NCI-H345 (cell line): ENCODE results near the gene JPT1.
"Not testable (repeated sequence)": the region's sequence is repeated elsewhere in the genome, so short reads cannot be mapped to it uniquely, and the experiment has no call there.

Experiments used
- DNase-seq: peaks from one replicate; lab custom pipeline; 2025; lab: John Stamatoyannopoulos, UW

Gene JPT1

DNA sequence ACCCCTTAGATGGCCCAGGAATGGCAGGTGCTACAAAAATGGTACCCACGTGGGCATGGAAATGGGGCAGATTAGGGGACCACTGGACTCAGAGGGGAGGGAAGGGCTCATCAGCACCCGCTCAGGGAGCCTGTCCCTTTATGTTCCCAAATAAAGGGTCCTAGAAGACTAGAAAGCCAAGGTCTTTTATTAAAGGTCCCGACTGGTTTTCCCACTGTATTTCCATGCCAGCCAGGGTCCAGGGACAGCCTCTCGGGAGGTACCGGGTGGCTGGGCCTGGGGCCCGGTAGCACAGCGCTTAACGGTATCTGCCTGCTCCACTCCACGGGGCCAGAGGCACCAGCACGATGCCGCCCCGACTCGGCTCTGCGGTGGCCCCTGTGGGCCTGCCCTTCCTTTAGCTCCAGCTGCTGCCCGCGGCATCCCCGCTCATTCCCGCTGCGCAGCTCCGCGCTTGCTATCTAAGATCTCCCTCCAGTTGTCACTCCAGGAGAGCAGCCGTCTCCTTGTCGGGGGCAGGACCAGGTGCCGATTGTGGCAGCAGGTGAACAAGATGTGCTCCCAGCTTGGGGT, 24.2 kb downstream of the JPT1 start:
- DNase-seq = no peak

DNA sequence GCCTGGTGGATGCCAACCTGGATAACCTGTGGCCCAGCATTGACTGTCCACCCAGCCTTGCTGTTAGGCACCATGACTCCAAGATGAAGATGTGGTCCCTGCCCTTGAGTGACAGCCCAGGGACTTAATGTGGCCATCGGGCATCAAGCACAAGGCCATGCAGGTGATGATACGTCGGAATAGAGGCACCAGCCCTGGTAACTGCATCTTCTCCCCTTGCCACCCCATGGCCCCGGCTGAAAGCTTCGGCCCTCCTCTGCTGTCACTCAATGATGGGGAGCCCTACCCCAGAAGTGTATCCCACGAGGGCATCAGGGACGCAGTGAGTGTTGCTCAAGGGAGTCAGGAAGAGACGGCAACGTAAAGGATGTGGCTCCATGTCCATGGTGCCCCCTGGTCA, 24.7 kb downstream of the JPT1 start:
- DNase-seq = no peak

DNA sequence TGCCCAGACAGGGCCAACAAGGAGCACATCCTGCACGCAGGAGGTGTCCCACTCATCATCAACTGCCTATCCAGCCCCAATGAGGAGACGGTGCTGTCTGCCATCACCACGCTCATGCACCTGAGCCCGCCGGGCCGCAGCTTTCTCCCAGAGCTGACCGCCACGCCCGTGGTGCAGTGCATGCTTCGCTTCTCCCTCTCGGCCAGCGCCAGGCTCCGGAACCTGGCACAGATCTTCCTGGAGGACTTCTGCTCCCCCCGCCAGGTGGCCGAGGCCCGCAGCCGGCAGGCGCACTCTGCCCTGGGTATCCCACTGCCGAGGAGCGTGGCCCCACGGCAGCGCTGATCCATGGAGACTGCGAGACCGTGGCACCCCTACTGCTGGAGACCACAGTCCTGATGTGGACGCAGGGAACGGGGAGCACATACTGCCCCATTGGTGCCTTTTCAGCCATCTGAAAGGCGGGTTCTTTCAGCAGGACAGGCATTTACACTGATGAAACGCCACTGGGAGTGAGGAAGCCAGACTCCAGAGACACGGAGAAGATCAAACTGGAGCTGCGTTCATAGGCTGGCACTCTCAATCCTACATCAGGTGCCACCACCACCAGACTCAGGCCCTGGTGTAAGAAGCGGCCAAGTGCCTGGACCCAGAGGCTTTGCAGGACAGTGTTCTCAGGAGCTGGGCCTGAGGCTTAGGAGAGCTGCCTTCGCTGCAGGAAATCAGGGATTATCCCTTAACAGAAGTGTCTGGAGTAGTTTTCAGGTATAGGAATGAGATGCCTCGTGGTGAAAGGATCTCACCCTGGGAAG, 25.4 kb downstream of the JPT1 start:
- no peak for DNase-seq

DNA sequence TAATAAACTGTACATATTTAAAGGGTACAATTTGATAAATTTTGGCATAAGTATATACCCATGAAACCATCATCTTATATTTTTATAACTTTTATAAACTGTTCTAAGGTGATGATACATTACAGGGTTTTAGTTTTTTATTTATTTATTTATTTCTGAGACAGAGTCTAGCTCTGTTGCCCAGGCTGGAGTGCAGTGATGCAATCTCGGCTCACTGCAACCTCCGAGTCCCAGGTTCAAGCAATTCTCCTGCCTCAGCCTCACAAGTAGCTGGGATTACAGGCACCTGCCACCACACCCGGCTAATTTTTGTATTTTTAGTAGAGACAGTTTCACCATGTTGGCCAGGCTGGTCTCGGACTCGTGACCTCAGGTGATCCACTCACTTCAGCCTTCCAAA, 26.4 kb downstream of the JPT1 start:
- DNase-seq = not testable (repeated sequence)

DNA sequence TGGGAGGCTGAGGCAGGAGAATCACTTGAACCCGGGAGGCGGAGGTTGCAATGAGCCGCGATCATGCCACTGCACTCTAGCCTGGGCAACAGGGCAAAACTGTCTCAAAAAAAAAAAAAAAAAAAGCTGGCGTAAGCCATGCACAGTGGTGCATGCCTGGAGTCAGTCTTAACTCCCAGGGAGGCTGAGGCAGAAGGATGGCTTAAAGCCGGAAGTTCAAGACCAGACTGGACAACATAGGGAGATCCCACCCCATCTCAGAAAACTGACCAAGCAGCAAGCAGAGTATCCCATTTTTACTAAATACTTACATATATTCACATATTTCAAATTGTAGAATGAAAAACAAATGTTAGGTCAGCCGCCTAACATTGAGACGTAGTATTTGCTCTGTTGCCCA, 27.4 kb downstream of the JPT1 start:
- no peak for DNase-seq

DNA sequence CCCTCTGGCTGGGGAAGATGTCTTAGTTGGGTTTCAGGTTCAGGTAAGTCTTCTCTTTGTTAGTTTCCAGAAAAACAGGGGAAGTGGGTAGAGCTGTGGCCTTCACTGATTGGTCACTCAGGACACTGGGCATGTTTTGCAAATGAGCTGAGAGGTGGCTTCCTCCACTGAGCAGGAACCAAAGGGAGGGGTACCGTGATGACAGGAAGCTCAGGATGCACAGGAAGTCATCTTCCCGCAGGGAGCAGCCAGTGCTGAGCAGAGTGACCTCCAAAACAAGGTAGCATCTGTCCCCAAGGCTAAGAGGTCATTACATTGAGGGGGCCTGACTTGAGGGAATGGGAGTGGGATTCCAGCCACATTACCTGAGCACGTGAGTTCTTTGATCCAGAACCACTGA, 28.3 kb downstream of the JPT1 start:
- DNase-seq = no peak

DNA sequence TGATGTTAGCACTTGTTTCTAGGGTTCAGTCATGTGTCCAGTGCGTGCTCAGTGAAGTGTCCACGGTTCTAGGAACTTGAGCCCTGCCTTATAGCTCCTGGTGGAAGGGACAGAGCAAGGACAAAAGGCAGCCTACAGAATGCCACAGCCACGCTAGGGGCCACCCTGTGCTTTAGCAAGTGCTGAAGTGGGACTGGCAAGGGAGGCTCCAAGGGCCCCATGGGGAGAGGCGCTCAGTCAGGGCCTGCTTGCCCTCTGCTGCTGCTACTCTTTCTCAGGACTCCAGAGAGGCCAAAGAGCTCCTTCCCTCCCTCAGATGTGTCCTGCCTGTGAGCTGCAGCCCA, 29.5 kb downstream of the JPT1 start:
- DNase-seq = no peak

DNA sequence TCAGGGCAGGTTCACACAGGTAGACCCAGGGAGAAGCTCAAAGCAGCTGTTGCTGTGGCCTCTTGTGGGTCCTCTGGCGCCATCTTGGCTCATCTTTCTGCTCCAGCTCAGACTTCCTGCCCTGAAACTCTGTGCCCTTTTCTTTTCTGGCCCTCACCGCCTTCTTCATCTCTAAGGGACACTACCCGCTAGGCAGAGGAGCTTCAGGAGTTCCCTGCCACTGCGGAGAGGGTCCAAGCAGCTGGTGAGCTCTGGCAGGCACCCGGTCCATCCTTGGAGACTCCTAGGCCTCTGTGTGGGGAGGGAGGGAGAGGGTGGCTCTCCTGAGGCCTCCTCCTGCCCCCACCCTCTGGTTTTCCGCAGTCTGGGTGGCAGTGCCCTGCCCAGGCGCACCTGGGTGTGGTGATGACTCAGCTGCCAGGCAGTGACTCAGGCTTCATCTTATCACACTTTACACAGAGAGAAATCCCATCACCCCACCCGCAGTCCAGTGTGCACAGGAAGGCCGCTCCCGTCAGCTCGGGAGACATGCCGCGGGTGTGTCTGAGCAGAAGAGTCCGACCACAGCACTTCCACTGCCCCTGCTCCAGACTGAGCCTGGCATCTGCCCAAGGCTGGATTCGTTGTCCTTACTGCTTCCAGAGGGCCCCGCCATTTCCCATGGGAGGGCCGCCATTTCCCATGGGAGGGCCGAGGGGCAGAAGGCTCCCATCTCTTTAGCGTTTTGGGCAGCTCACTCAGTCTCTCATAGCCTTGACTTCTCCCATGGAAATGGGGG, 30.1 kb downstream of the JPT1 start:
- DNase-seq = peak; percentile 27

DNA sequence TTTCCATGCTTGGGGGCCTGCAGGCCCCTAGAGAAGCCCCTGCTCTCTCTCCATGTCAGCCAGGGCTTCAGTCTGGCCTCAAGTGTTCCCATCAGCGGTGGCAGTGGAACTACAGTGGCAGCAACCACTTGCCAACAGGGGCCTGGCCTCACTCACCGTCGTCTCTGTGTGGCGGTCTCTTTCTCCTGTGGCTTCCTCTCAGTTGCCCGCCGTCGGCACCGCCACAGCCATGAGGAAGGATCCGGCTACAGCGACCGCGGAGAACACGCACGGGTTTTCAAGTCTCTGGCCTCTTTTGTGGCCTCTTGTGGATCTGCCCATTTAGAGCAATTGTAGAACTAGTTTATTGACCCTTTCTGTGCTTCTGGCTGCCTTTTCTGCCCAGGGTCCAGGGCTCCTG, 36.0 kb downstream of the JPT1 start:
- DNase-seq = no peak

DNA sequence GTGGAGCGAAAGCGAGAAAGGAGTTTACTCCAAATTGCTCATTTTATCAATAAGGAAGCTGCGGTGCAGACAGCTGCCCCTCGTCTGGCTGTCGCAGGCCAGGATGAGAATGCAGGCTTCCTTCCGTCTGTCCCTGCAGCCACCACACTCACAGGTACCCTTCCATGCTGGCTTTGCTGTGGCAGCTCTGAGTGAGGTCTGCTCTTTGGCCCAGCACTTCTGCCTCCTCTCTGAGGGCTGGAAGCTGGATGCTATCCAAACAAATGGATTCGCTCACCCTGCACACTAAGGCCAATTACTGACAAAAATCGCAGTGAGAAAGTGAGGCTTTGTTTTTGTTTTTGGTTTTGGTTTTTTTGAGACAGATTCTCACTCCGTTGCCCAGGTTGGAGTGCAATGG, 37.6 kb downstream of the JPT1 start:
- no peak for DNase-seq

DNA sequence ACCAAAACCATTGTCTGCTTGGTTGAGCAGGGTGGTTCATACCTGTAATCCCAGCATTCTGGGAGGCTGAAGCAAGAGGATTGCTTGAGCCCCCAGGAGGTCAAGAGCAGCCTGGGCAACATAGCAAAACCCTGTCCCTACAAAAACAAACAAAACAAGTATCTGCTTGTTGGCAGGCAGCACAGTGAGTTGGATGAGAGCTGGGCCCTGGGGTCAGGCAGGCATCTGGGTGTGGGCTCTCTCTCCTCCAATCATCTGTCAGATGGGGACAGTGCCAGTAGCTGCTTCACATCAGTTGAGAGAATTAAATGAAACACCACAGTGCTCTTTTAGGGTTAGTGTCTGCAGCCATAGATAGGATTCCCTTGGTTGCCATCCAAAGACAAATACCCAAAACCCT, 38.8 kb downstream of the JPT1 start:
- no peak for DNase-seq

DNA sequence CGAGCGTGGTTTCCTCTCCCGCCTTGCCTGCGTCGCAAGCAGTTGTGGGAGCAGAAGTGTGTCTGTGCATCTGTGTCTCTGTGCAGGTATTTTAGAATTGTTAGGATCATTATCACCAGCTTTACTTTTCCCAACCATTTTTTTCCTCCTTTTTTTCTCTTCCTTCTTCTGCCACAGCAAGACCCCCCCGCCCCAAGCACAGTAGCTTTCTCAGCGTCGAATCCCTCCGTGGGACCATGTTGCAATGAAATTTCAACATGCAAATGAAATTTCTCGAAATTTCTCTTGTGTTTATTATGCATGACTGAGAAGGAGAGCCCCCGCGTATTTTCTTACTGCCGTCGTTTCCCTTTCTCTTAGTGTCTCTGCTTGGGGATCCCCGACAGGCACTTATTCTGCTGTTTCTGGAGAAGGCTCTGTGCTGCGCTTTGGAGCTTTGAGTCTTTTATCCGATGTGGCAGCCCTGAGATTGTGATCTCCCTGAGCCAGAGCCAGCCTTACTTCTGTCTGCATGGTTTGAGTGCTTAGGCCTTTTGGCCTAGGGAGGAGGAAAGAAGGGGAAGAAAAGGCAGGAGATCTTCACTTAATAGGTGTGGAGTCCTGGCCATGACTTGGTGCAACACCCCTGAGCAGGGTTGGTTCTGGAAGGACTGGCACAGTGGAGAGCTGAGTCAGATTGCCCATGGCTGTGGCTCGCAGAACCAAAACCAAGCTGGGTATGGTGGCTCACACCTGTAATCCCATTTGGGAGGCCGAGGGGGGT, 39.6 kb downstream of the JPT1 start:
- no peak for DNase-seq

DNA sequence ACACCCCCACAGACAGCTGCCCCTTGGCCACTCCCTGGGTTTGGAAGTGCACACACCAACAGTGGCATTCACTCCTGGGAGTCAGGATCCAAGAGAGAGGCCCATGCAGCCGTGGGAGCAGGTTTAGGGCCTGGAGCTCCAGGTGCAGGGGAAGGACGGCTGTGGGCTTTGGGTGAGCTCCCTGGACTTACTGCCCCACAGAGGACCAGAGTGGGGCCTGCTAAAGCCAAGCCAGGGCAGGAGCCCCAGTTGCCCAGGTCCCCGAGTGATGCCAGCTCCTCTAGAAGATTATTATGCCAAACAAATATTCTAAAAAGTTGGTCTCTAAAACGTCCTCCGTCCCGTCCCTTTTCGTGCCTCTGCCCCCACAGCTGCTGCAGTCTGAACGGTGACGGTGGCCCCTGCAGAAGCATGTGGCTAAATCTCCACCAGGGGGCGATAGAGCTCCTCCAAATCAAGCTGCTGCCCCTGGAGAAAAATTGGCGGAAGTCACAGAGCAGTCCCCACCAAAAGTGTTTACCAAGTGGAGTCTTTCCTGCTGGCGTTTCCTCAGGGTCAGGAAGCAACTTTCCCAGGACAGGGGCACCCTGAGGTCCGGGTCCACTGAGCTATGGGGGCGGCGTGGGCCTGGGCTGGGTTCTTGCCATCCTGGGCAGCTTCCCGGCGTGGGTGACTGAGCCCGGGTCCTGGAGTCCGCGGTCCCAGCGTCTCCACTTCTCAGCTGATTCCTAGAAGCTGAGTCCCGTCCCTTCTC, 40.3 kb downstream of the JPT1 start:
- DNase-seq = peak; percentile 88

DNA sequence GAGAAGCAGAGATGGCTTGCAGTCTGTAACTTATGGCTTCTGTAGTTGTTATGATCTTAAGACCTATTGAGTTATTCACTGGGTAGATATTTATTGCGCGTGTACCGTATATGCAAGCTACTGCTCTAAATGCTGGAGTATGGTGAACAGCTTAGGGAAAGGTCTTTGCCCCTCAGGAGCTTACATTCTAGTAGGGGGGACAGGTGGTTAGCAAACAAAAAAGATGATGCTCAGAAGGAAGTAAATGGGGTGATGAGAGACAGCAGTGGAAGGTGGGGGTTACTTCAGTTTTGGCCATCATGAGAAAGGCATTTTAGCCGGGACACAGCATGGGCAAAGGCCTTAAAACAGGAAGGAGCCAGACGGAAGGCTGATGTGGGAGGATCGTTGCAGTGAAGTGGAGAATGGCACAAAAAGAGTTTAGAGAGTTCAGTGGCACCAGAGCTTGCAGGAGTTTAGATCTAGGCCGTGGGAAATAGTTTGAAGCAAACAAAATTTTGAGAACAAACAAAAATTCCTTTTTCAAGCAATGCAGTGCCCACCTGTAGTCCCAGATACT, 42.5 kb downstream of the JPT1 start:
- DNase-seq = no peak

DNA sequence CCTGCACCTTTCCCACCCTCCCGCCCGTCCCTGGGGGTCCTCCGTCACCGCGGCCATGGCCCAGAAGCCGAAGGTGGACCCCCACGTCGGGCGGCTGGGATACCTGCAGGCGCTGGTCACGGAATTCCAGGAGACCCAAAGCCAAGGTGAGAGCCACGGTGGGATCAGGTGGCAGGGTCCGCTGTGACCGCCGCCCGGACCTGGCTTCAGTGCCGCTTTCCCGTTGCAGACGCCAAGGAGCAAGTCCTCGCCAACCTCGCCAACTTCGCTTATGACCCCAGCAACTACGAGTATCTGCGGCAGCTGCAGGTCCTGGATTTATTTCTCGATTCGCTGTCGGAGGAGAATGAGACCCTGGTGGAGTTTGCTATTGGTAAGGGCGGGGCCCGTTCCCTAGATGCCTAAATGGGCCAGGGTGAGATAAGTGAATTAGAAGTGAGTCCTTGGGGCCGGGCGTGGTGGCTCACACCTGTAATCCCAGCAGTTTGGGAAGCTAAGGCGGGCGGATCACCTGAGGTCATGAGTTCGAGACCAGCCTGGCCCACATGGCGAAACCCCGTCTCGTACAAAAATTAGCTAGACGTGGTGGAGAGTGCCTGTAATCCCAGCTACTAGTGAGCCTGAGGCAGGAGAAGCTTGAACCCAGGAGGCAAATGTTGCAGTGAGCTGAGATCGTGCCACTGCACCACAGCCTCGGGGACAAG, 43.9 kb downstream of the JPT1 start:
- no peak for DNase-seq

DNA sequence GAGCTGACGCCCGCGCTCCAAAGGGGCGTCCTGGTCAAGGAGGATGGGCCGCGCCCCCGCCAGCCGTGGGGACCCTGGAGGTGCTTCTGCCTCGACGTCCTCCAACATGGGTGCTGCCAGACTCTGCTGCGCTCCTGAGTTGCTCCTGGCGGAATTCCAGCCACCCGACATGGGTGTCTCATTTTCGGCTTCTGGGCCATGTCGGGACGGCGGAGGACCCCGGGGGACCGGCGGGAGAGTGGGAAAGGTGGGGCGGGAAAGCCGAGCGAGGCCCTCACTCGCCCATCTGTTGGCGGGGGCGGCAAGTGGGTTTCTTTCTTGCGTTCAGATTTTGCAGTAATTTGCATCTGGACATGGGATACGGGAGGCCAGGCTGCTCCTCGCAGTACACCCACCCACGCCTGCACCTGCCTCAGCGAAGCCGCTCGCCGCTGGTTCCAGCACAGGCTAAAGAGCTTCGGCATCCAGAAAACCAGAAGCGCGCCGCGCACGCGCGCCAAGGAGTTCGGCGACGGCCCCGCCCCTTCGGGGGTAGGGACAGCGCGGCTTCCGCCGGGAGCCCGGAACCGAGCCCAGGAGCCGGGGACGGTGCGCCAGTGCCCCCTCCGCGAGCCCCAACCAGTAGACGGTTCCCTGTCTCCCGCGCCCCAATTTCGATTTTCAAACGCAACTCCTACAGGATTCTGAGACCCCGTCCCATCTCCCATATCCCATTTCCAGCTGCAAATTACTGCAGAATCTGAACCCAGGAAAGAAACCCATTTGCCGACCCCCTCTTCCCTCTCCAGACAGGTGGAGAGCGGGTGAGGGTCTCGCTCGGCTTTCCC, 44.7 kb downstream of the JPT1 start, which contains the start of gene ARMC7:
TSS of gene ARMC7 (plus strand) at position 563 of the 827 bp plus-strand sequence. CDS start 320 bp downstream, outside the sequence.
- peak; percentile 92 for DNase-seq

DNA sequence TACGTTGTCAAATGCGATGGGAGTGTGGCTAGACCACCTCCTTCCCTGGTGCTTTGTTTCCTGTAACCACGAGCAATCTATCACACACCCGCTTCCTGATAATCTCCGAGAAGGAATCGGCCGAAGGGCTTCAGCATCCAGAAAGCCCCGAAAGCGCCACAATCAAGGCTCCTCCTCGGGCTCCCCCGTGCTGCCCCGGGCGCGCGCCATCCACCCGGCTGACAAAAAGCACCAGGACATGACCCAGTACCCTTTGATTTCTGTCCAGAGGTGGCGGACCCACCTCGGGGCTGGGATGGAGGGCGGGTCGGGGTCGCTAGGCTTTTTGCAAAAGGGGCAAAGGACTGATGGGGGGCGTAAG, 45.3 kb downstream of the JPT1 start:
- DNase-seq = no peak

DNA sequence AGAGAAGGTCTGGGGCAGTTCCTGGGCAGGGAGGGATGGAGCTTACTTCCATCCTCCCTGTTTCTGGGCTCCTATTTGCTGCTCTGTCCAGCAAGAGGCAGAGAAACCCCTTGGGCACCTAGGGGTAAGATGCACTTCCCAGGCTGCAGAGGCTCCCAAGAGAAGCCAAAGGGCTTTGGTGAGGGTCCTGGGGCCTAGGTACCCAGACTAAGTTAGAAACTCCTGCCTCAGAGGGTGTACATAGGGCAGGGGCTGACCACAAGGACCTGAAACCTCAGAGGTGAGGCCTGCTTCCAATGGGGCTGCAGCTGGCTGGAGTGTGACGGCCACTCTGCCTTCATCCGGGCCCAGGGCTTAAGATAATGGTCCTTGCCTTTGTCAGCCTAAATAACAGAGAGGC, 46.1 kb downstream of the JPT1 start:
- DNase-seq = no peak

DNA sequence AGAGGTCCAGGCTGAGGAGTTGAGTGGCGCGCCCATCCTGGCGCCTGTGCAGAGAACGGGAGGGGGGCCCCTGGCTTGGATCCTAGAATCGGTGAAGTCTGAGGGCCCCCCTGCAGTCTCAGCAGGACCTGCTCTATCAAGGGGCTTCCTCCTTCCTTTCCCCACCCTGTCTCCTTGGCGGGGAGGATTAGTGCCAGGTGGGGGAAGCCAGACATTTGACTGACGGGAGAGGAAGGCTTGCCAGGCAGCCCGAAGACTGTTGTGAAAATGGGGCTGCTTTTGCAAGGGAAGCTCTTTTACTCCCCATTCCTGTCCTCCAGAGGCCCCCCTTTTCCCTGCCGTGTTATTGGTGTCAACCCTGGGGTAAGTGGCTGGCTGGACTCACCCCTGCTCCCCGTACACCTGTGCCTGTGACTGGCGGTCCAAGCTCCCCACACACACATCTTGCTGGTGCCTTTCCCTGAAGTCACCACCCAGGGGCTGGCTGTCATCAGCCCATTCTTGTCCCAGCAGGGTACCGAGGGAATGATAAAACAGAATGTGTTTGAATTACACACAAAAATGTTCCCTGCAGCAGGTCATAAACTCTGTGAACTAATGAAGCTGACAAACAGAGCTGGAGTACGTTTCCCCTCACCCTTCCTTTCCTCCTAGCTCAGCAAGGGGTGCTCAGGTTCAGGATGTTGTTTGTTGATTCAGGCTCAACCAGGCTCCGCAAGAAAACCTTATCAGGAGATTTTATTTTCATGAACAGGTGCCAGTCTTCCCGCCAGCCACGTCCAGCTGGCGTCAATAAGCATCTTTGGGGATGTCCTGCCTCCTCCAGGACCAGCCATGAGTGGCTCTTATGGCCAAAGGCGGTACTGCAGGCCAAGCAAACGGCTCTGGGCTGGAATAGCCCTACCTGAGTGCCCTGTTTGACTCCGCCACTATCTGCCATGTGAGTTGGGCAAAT, 48.9 kb downstream of the JPT1 start:
- peak; percentile 72 for DNase-seq
